ENCODE data around the gene ARRDC2. TPM values are rescaled to one million over a fixed set of nuclear protein-coding genes. Genes with fewer than 3 reads are reported as not detected.
A peak's percentile ranks its signal among the peaks of the same experiment; 100 is the strongest.

Gene ARRDC2
- total RNA-seq, 6 experiments from 2014 or later: 5.3 to 8.1 (median 7.0) TPM

DNA sequence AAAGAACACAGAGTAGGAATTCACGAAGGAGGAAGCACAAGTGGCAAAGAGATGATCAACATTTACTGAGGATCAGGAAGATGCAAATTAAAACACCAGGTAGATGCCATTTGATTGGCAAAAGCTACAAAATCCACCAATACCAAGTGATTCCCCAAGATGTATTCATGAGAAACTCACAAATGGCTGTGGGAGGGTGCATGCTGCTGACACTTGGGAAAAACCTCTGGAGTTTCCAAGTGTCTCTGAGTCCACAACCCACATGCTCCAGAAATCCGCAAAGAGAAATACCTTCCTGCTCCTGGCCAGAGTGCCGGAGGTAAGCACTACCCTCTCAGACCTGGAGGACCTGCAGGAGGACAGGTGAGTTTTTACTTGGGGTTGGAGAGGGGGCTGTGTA is 35.7 kb downstream of the ARRDC2 start:
- TF ChIP-seq CTCF (IDR thresholded peaks at IDR 0.05): no peak
- H3K36me3 Mint-ChIP-seq (ENCODE audit: low read depth): no peaks in the 10 kb centered on the region; the same call in 1 of the 2 replicates
- no peak overlapping the region for H3K4me3 Mint-ChIP-seq
- no peak for DNase-seq
- peaks cover 15% of the 10 kb centered on the region; the same call in 1 of the 2 replicates for H3K27me3 Mint-ChIP-seq (ENCODE audit: insufficient read depth)
- no peak overlapping the region for H3K27ac Mint-ChIP-seq
- peaks cover 5% of the 10 kb centered on the region for H3K9me3 Mint-ChIP-seq
- H3K4me1 Mint-ChIP-seq (ENCODE audit: low read depth): peaks cover 21% of the 10 kb centered on the region

- Mint-ChIP-seq H3K4me1 (ENCODE audit: low read depth) (peaks cover 22% of the 10 kb centered on the region), H3K27ac (peak overlapping the region; percentile 86), H3K4me3 (peak overlapping the region; percentile 70), H3K9me3 (peaks cover 5% of the 10 kb centered on the region), H3K27me3 (ENCODE audit: insufficient read depth) (peaks cover 14% of the 10 kb centered on the region; the same call in 1 of the 2 replicates), H3K36me3 (ENCODE audit: low read depth) (no peaks in the 10 kb centered on the region; the same call in 1 of the 2 replicates)
- peak; percentile 35 for DNase-seq
- TF ChIP-seq CTCF (IDR thresholded peaks at IDR 0.05): no peak
Observed at GRCh38 chr19:18044825-18045304, 36.9 kb downstream of the ARRDC2 start.

GRCh38 chr19:18045307-18046050 is 37.5 kb downstream of the ARRDC2 start:
- H3K4me3 Mint-ChIP-seq: peak overlapping the region; percentile 70
- H3K9me3 Mint-ChIP-seq: peaks cover 5% of the 10 kb centered on the region
- TF ChIP-seq CTCF (IDR thresholded peaks at IDR 0.05): no peak
- peak overlapping the region; percentile 86 for H3K27ac Mint-ChIP-seq
- H3K27me3 Mint-ChIP-seq (ENCODE audit: insufficient read depth): peaks cover 8% of the 10 kb centered on the region; the same call in 1 of the 2 replicates
- DNase-seq: no peak
- peaks cover 27% of the 10 kb centered on the region for H3K4me1 Mint-ChIP-seq (ENCODE audit: low read depth)
- no peaks in the 10 kb centered on the region; the same call in 1 of the 2 replicates for H3K36me3 Mint-ChIP-seq (ENCODE audit: low read depth)

DNA sequence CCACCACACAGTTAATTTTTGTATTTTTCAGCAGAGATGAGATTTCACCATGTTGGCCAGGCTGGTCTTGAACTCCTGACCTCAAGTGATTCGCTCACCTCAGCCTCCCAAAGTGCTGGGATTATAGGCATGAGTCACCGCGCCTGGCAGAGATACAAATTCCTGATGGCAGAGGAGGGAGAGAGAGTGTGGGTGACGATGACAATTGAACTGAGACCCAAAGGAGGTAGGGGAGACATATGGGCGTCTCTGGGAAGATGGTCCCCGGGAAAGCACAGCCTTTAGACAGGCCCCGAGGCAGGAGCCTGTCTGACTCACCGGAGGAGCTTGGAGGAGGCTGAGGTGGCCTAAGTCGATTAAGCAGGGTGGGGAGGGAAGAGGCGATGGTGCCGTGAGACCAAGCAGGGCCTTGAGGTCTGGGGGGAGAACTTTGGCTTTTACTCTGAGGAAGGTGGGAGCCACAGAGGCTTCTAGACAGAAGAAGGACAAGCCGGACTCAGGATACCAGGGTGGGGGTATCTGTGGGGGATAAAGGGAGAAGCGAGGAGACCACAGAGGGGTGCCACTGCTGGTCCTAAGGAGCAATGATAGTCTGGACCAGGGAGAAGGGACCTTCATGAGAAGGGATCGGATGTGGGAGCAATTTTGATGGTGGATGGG is 38.2 kb downstream of the ARRDC2 start:
- peak; percentile 94 for DNase-seq
- Mint-ChIP-seq H3K27me3 (ENCODE audit: insufficient read depth) (peaks cover 6% of the 10 kb centered on the region; the same call in 1 of the 2 replicates), H3K36me3 (ENCODE audit: low read depth) (no peaks in the 10 kb centered on the region; the same call in 1 of the 2 replicates), H3K4me3 (peak overlapping the region; percentile 70), H3K27ac (peak overlapping the region; percentile 86), H3K4me1 (ENCODE audit: low read depth) (peaks cover 27% of the 10 kb centered on the region), H3K9me3 (peaks cover 5% of the 10 kb centered on the region; the same call in 1 of the 2 replicates)
- no peak for TF ChIP-seq CTCF (IDR thresholded peaks at IDR 0.05)

GRCh38 chr19:18049385-18049784 is 41.4 kb downstream of the ARRDC2 start:
- no peak overlapping the region for H3K4me3 Mint-ChIP-seq
- H3K36me3 Mint-ChIP-seq (ENCODE audit: low read depth): no peaks in the 10 kb centered on the region
- no peaks in the 10 kb centered on the region for H3K27me3 Mint-ChIP-seq (ENCODE audit: insufficient read depth)
- H3K9me3 Mint-ChIP-seq: no peaks in the 10 kb centered on the region
- H3K27ac Mint-ChIP-seq: no peak overlapping the region
- TF ChIP-seq CTCF (IDR thresholded peaks at IDR 0.05): no peak
- peaks cover 45% of the 10 kb centered on the region for H3K4me1 Mint-ChIP-seq (ENCODE audit: low read depth)
- DNase-seq: peak; percentile 21
